GM12878 (cell line): ENCODE results near the gene FSTL4. TPM values are rescaled to one million over a fixed set of nuclear protein-coding genes. Genes with fewer than 3 reads are reported as not detected.

Source experiments
- ATAC-seq: fragments of 200-7000 bp; cut with Tn5 transposase; 3 replicates; pipeline ENCODE4 v1.9.1; 2020; ENCODE audit warnings: mild to moderate bottlenecking, moderate library complexity
- BruUV-seq: library from RNA; stranded (reverse); fragments of 400-500 nt; replicated peaks from 2 replicates; lab custom pipeline; 2021; lab: Mats Ljungman, UMichigan
- CTCF ChIA-PET: fragments of 300-600 bp; sonication (Branson Sonifier 250); formaldehyde crosslinking; extraction: SDS; loops from one replicate; lab custom pipeline; 2021; ENCODE audit warnings: inconsistent platforms; lab: Yijun Ruan, JAX
- POLR2A ChIA-PET: fragments of 350-600 bp; formaldehyde crosslinking; extraction: SDS; loops from one replicate; lab custom pipeline; 2021; ENCODE audit warnings: inconsistent platforms; lab: Charles Lee
- RAD21 ChIA-PET: fragments of 300-600 bp; sonication (Branson Sonifier 250); formaldehyde crosslinking; loops from one replicate; lab custom pipeline; 2023; ENCODE audit warnings: antibody characterized with exemption; ENCODE audit not compliant: unreplicated experiment; lab: Charles Lee
- SMC1A ChIA-PET: fragments of 300-600 bp; sonication (Branson Sonifier 250); formaldehyde crosslinking; loops from one replicate; lab custom pipeline; 2023; ENCODE audit not compliant: unreplicated experiment, uncharacterized antibody; lab: Charles Lee
- DNase-seq: peaks from one replicate; pipeline ENCODE4 v3.0.0-alpha.2; 2011; ENCODE audit warnings: low read depth, low spot score
- FAIRE-seq: peaks from 3 replicates; lab custom pipeline; 2011; peaks lifted over from hg19 to GRCh38; lab: Jason Lieb, UNC
- H2AFZ ChIP-seq: 2 replicates; pipeline ENCODE4 v1.6.0; 2011; ENCODE audit warnings: low read depth, low read length, control low read depth; ENCODE audit not compliant: control insufficient read depth
- H3K27ac ChIP-seq: 2 replicates; pipeline ENCODE4 v1.5.1; 2011; ENCODE audit warnings: control low read depth; ENCODE audit not compliant: control insufficient read depth, insufficient read depth
- H3K27me3 ChIP-seq, 2 experiments: replicated peaks in 1 of 2; 2 replicates each; pipeline versions ENCODE4 v1.6.0 to v1.6.1; 2011; ENCODE audit warnings: low read length in 1 of 2; ENCODE audit not compliant: control insufficient read depth in 2 of 2, insufficient read depth in 2 of 2
- H3K36me3 ChIP-seq, 2 experiments: 2 replicates each; pipeline ENCODE4 v1.5.1; 2011; ENCODE audit warnings: low read length in 1 of 2; ENCODE audit not compliant: control insufficient read depth in 2 of 2, insufficient read depth in 2 of 2
- H3K4me1 ChIP-seq: 2 replicates; pipeline ENCODE4 v1.6.1; 2011; ENCODE audit warnings: mild to moderate bottlenecking, low read length, moderate library complexity, mixed read lengths; ENCODE audit not compliant: control insufficient read depth, insufficient read depth
- H3K4me2 ChIP-seq: 2 replicates; pipeline ENCODE4 v1.6.0; 2011; ENCODE audit warnings: control low read depth; ENCODE audit not compliant: control insufficient read depth, insufficient read depth
- H3K4me3 ChIP-seq: fragments of 200-600 bp; sonication (generic); 2 replicates; pipeline ENCODE4 v1.5.1; 2016
- H3K79me2 ChIP-seq: 2 replicates; pipeline ENCODE4 v1.6.0; 2011; ENCODE audit warnings: low read length; ENCODE audit not compliant: control insufficient read depth, insufficient read depth
- H3K9ac ChIP-seq: 2 replicates; pipeline ENCODE4 v1.8.0; 2011; ENCODE audit warnings: low read length, control low read depth, mixed read lengths; ENCODE audit not compliant: control insufficient read depth, insufficient read depth
- H3K9me3 ChIP-seq: replicated peaks from 3 replicates; pipeline ENCODE4 v1.5.1; 2011; ENCODE audit warnings: mild to moderate bottlenecking, low read length; ENCODE audit not compliant: control insufficient read depth, insufficient read depth
- H4K20me1 ChIP-seq: 2 replicates; pipeline ENCODE4 v1.6.0; 2011; ENCODE audit not compliant: control insufficient read depth, insufficient read depth
- ETV6 ChIP-seq, 2 experiments: fragments of 450-650 bp in 1 of 2; IDR thresholded peaks in 1 of 2; conservative IDR thresholded peaks in 1 of 2; 2 replicates each; pipeline ENCODE4 v1.6.1; 2014; ENCODE audit warnings: antibody characterized with exemption in 1 of 2, borderline replicate concordance in 1 of 2, low read depth in 1 of 2, mild to moderate bottlenecking in 1 of 2, moderate library complexity in 1 of 2
- FOS ChIP-seq: IDR thresholded peaks from 3 replicates; pipeline ENCODE4 v1.6.1; 2011; ENCODE audit warnings: borderline replicate concordance; ENCODE audit not compliant: insufficient read length; ENCODE audit errors: extremely low read depth
- IRF4 ChIP-seq: IDR thresholded peaks from 2 replicates; pipeline ENCODE4 v1.6.1; 2011; ENCODE audit warnings: low read depth, low read length
- NR2F1 ChIP-seq: fragments of 450-650 bp; conservative IDR thresholded peaks from 2 replicates; pipeline ENCODE4 v1.6.1; 2017; ENCODE audit warnings: mild to moderate bottlenecking
- REST ChIP-seq: IDR thresholded peaks from 2 replicates; pipeline ENCODE4 v1.6.1; 2012; ENCODE audit warnings: mild to moderate bottlenecking, low read depth, low read length
- SRF ChIP-seq, 2 experiments: IDR thresholded peaks; 2 replicates each; pipeline ENCODE4 v1.6.1; 2011; ENCODE audit warnings: low read depth in 2 of 2, low read length in 2 of 2, mild to moderate bottlenecking in 1 of 2, moderate library complexity in 1 of 2
- WRNIP1 ChIP-seq: IDR thresholded peaks from 2 replicates; pipeline ENCODE4 v1.6.1; 2011; ENCODE audit warnings: low read depth, low read length, improper control_type of control experiment, borderline replicate concordance
- YBX1 ChIP-seq: fragments of 450-650 bp; IDR thresholded peaks from 2 replicates; pipeline ENCODE4 v1.6.1; 2016; ENCODE audit warnings: antibody characterized with exemption
- ZBTB40 ChIP-seq: fragments of 450-650 bp; IDR thresholded peaks from 2 replicates; pipeline ENCODE4 v1.6.1; 2016; ENCODE audit warnings: mild to moderate bottlenecking, moderate library complexity, borderline replicate concordance
- ZNF217 ChIP-seq: fragments of 450-650 bp; IDR thresholded peaks from 2 replicates; pipeline ENCODE4 v1.6.1; 2017; ENCODE audit warnings: antibody characterized with exemption, mild to moderate bottlenecking
- WGBS: methylation state at CpG from one replicate; pipeline ENCODE4 v1.1.6; 2016; ENCODE audit warnings: low lambda C conversion rate; ENCODE audit not compliant: insufficient replicate concordance, insufficient coverage; ENCODE audit errors: missing lambda C conversion rate; 5-methylcytosine and 5-hydroxymethylcytosine counted together
- in situ Hi-C: fragments of 300-500 bp; cut with MboI; formaldehyde crosslinking; loops from 9 replicates; pipeline ENCODE4 v1.14.3; 2018; ENCODE audit warnings: mixed read lengths
- intact Hi-C: fragments of 100-400 bp; cut with micrococcal nuclease; formaldehyde crosslinking; loops from one replicate; pipeline ENCODE4 v1.14.2; 2022; ENCODE audit not compliant: unreplicated experiment
- polyA plus RNA-seq, 11 experiments: library from polyadenylated mRNA; depleted of rRNA in 4 of 11; unstranded in 6 of 11; stranded (reverse) in 5 of 11; fragments of >200 nt; fragmentation: Nextera tagmentation in 4 of 11; fragmentation: Illumina TruSeq in 1 of 11; extraction: Ambion mirVana in 4 of 11; extraction: Trizol in 1 of 11; gene quantifications; 1 replicate in 1 of 11; 2 replicates in 10 of 11; pipeline versions ENCODE4 v1.2.1 to v1.2.3, GENCODE V29; 2011 to 2016; ENCODE audit warnings: inconsistent platforms in 2 of 11, missing spikeins in 2 of 11, low read depth in 1 of 11
- total RNA-seq, 4 experiments: library from RNA; depleted of rRNA in 3 of 4; stranded (reverse); fragments of >200 nt in 3 of 4; fragmentation: Illumina TruSeq in 1 of 4; extraction: Trizol in 1 of 4; gene quantifications; 2 replicates each; pipeline versions ENCODE4 v1.2.1 to v1.2.3, GENCODE V29; 2013 to 2021
- TF ChIP-seq, protein P1 (sequence below), 3 experiments: IDR thresholded peaks in 2 of 3; conservative IDR thresholded peaks in 1 of 3; 2 replicates each; pipeline ENCODE4 v1.5.1; 2011; ENCODE audit warnings: low read depth in 3 of 3, low read length in 3 of 3, mild to moderate bottlenecking in 3 of 3, control low read depth in 2 of 3, moderate library complexity in 2 of 3, inconsistent platforms in 1 of 3, mixed read lengths in 1 of 3; ENCODE audit not compliant: control insufficient read depth in 2 of 3, insufficient read depth in 1 of 3; ENCODE audit errors: extremely low read depth in 1 of 3

Gene FSTL4
- total and polyA plus RNA-seq, 10 of the 15 experiments (the other 5 are each of a cell fraction or from before 2014, with no cell fraction given) = 0.01 to 0.79 (median 0.21) TPM; not detected in 6

DNA sequence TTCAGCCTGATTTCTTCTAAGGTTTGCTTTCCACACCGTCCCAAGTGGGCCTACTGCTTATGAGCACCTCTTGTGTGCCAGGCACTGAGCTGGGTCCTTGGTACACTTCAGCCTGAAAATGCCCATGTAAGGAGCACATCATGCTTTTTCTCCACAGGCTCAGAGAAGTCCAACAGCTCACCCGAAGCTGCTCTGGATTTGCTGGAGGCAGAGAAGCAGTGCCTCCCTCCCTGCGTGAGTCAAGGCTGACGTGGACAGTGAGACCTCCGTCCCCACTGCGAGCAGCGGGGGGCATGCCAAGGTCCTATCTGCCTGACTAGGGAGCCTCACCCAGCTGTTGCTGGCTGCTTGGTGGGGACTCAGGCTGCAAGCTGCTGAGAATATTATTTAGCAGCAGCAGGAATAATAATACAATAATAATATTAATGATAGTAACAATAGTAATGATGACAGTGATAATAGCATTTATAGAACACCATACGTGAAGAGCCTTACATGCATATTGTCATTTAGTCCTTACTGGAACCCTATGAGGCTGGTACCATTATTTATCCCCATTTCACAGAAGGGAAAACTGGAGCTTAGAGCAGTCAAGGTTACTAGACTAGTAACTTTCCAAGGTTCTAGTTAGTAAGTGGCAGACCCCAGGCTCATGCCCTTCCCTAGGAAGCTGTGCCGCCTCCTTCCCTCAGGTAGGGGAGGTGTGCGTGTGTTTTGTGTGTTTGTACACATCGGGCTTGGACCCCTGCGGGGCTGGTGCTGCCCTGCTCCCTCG, 365.8 kb downstream of the FSTL4 start (continued):
- TF ChIP-seq, protein P1, sequence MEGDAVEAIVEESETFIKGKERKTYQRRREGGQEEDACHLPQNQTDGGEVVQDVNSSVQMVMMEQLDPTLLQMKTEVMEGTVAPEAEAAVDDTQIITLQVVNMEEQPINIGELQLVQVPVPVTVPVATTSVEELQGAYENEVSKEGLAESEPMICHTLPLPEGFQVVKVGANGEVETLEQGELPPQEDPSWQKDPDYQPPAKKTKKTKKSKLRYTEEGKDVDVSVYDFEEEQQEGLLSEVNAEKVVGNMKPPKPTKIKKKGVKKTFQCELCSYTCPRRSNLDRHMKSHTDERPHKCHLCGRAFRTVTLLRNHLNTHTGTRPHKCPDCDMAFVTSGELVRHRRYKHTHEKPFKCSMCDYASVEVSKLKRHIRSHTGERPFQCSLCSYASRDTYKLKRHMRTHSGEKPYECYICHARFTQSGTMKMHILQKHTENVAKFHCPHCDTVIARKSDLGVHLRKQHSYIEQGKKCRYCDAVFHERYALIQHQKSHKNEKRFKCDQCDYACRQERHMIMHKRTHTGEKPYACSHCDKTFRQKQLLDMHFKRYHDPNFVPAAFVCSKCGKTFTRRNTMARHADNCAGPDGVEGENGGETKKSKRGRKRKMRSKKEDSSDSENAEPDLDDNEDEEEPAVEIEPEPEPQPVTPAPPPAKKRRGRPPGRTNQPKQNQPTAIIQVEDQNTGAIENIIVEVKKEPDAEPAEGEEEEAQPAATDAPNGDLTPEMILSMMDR (IDR thresholded peaks at IDR 0.05 in 2 of 3, conservative IDR thresholded peaks at IDR 0.05 in 1 of 3; ENCODE audit: control insufficient read depth in 2 of 3, extremely low read depth in 1 of 3, insufficient read depth in 1 of 3, low read depth in 3 of 3, low read length in 3 of 3) = no peak
- TF ChIP-seq, all 136 proteins: peak for 0

- peaks cover 33% of the 10 kb centered on the region for H3K4me1 ChIP-seq
- 88% methylated on average over 12 of the region's 12 CpGs for WGBS
- H3K4me2 ChIP-seq = no peak overlapping the region
- no peak overlapping the region for H3K27ac ChIP-seq
- no peaks in the 10 kb centered on the region for H4K20me1 ChIP-seq
- H3K79me2 ChIP-seq = no peaks in the 10 kb centered on the region
- no TSS peak for BruUV-seq
- H3K27me3 ChIP-seq = no peaks in the 10 kb centered on the region
- CTCF ChIA-PET = interaction anchor here (0.7 to 2.2 kb wide), 2 partner anchors 20 to 135 kb away, joined by 3 to 9 read pairs; no protein-coding TSS in a partner anchor
- no peak overlapping the region for H3K9ac ChIP-seq
- no peaks in the 10 kb centered on the region for H3K9me3 ChIP-seq
- POLR2A ChIA-PET = no interaction called here
- RAD21 ChIA-PET = interaction anchor here (1.1 kb wide), 1 partner anchor 135 kb away, joined by 3 read pairs; no protein-coding TSS in a partner anchor
- in situ Hi-C loops (no loop called here), intact Hi-C loops (loop anchor here (5.0 kb wide), 1 partner anchor 134 kb away; no protein-coding TSS in a partner anchor)
- no peak for DNase-seq
- no peak for ATAC-seq
- no peak overlapping the region for H3K4me3 ChIP-seq
- H2AFZ ChIP-seq = no peak overlapping the region
- H3K36me3 ChIP-seq = no peaks in the 10 kb centered on the region
- SMC1A ChIA-PET = interaction anchor here (1.0 kb wide), 1 partner anchor 137 kb away, joined by 3 read pairs; no protein-coding TSS in a partner anchor
- FAIRE-seq = no peak
- TF ChIP-seq SRF (IDR thresholded peaks at IDR 0.05; ENCODE audit: low read depth in 2 of 2, low read length in 2 of 2) (no peak), WRNIP1 (no peak), FOS (no peak), ZNF217 (no peak), ZBTB40 (no peak), IRF4 (no peak), REST (no peak), ETV6 (conservative IDR thresholded peaks at IDR 0.05 in 1 of 2, IDR thresholded peaks at IDR 0.05 in 1 of 2; ENCODE audit: borderline replicate concordance in 1 of 2, low read depth in 1 of 2) (no peak), YBX1 (no peak), NR2F1 (no peak)
These were observed 366.3 kb downstream of the FSTL4 start for GRCh38 chr5:133246053-133246370.
